ENCODE measurements around the gene OR51F2. TPM values are rescaled to one million over a fixed set of nuclear protein-coding genes. Genes with fewer than 3 reads are reported as not detected.

The OR51F2 gene
- total RNA-seq, 1 experiment from 2014 or later = not detected

GRCh38 chr11:4862447-4863236 is 41.5 kb downstream of the OR51F2 start:
- Histone ChIP-seq H3K36me3 (ENCODE audit: insufficient read depth, low read length, poor library complexity, severe bottlenecking) (no peaks in the 10 kb centered on the region), H3K4me1 (ENCODE audit: insufficient read depth, low read length, poor library complexity, severe bottlenecking) (no peaks in the 10 kb centered on the region), H3K4me3 (ENCODE audit: low read depth, low read length, poor library complexity, severe bottlenecking) (no peak overlapping the region), H3K27me3 (replicated peaks; ENCODE audit: insufficient read depth, low read depth, low read length, poor library complexity) (no peaks in the 10 kb centered on the region), H3K9me3 (ENCODE audit: low read depth, low read length, poor library complexity, severe bottlenecking) (no peaks in the 10 kb centered on the region), H3K27ac (ENCODE audit: low read depth, low read length, poor library complexity, severe bottlenecking) (no peak overlapping the region)
- BruUV-seq (replicated peaks) = no TSS peak
- TF ChIP-seq CTCF (conservative IDR thresholded peaks at IDR 0.05; ENCODE audit: low read depth, low read length) (no peak), EZH2 (IDR thresholded peaks at IDR 0.05; ENCODE audit: borderline replicate concordance, low read depth, low read length, poor library complexity, severe bottlenecking) (no peak)
- DNase-seq (ENCODE audit: low spot score) = no peak
- CTCF ChIA-PET = no interaction called here
- intact Hi-C loops (cut with micrococcal nuclease; ENCODE audit: unreplicated experiment) = no loop called here
- POLR2A ChIA-PET (ENCODE audit: low non-redundant PET) = no interaction called here

- intact Hi-C loops (cut with micrococcal nuclease; ENCODE audit: unreplicated experiment) = no loop called here
- Histone ChIP-seq H3K36me3 (ENCODE audit: insufficient read depth, low read length, poor library complexity, severe bottlenecking) (no peaks in the 10 kb centered on the region), H3K27me3 (replicated peaks; ENCODE audit: insufficient read depth, low read depth, low read length, poor library complexity) (no peaks in the 10 kb centered on the region), H3K4me3 (ENCODE audit: low read depth, low read length, poor library complexity, severe bottlenecking) (no peak overlapping the region), H3K4me1 (ENCODE audit: insufficient read depth, low read length, poor library complexity, severe bottlenecking) (no peaks in the 10 kb centered on the region), H3K27ac (ENCODE audit: low read depth, low read length, poor library complexity, severe bottlenecking) (no peak overlapping the region), H3K9me3 (ENCODE audit: low read depth, low read length, poor library complexity, severe bottlenecking) (no peaks in the 10 kb centered on the region)
- DNase-seq (ENCODE audit: low spot score) = no peak
- POLR2A ChIA-PET (ENCODE audit: low non-redundant PET) = no interaction called here
- no peak for TF ChIP-seq EZH2 (IDR thresholded peaks at IDR 0.05; ENCODE audit: borderline replicate concordance, low read depth, low read length, poor library complexity, severe bottlenecking)
- TF ChIP-seq CTCF (conservative IDR thresholded peaks at IDR 0.05; ENCODE audit: low read depth, low read length) = no peak
- CTCF ChIA-PET = no interaction called here
- BruUV-seq (replicated peaks) = no TSS peak
These were observed 42.8 kb downstream of the OR51F2 start for GRCh38 chr11:4863876-4864275.

DNA sequence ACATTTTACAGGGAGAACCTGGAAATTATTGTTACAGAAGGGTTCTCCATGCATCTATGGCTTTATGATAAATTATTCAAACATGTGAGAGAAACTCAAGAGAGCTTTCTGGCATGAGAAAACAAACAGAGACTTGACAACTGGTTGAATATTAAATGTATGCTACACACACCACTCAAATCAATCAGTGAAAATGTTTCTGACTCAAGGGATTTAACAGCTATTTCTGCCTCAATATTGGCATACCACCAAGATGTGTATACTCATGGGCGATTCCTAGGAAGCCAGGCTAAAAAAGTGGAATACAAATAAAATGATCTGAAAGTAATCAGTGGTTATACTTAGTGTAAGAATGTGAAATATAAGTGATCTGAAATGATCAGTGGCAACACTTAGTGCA is 44.7 kb downstream of the OR51F2 start:
- no peak overlapping the region for H3K27ac ChIP-seq (ENCODE audit: low read depth, low read length, poor library complexity, severe bottlenecking)
- no peak for DNase-seq (ENCODE audit: low spot score)
- POLR2A ChIA-PET (ENCODE audit: low non-redundant PET) = no interaction called here

More for the DNA sequence above, 44.7 kb downstream of the OR51F2 start:
- TF ChIP-seq CTCF (conservative IDR thresholded peaks at IDR 0.05; ENCODE audit: low read depth, low read length) (no peak), EZH2 (IDR thresholded peaks at IDR 0.05; ENCODE audit: borderline replicate concordance, low read depth, low read length, poor library complexity, severe bottlenecking) (no peak)
- no TSS peak for BruUV-seq (replicated peaks)
- CTCF ChIA-PET = no interaction called here
- Histone ChIP-seq H3K9me3 (ENCODE audit: low read depth, low read length, poor library complexity, severe bottlenecking) (no peaks in the 10 kb centered on the region), H3K27me3 (replicated peaks; ENCODE audit: insufficient read depth, low read depth, low read length, poor library complexity) (no peaks in the 10 kb centered on the region), H3K4me3 (ENCODE audit: low read depth, low read length, poor library complexity, severe bottlenecking) (no peak overlapping the region), H3K4me1 (ENCODE audit: insufficient read depth, low read length, poor library complexity, severe bottlenecking) (no peaks in the 10 kb centered on the region), H3K36me3 (ENCODE audit: insufficient read depth, low read length, poor library complexity, severe bottlenecking) (no peaks in the 10 kb centered on the region)
- intact Hi-C loops (cut with micrococcal nuclease; ENCODE audit: unreplicated experiment) = no loop called here

Other genes starting within 250 kb of the OR51F2 start
- gene OR52I2, start 239.6 kb upstream of the OR51F2 start, total RNA-seq (2021) = not detected in 2 replicates
- gene OR52I1, start 227.3 kb upstream of the OR51F2 start, total RNA-seq (2021) = not detected in 2 replicates
- gene TRIM68, start 213.1 kb upstream of the OR51F2 start, total RNA-seq (2021) = 5.7 and 7.1 TPM in 2 replicates
- gene OR51D1, start 183.8 kb upstream of the OR51F2 start, total RNA-seq (2021) = not detected in 2 replicates
- gene OR51E1, start 177.3 kb upstream of the OR51F2 start, total RNA-seq (2021) = not detected in 2 replicates
- not detected in 2 replicates for gene OR51E2, start 123.5 kb upstream of the OR51F2 start, total RNA-seq (2021)
- gene MMP26, start 116.5 kb upstream of the OR51F2 start, total RNA-seq (2021) = not detected in 2 replicates
- not detected in 2 replicates for gene OR51F1, start 51.4 kb upstream of the OR51F2 start, total RNA-seq (2021)
- gene OR52R1, start 16.9 kb upstream of the OR51F2 start, total RNA-seq (2021) = not detected in 2 replicates
- not detected in 2 replicates for gene OR51S1, start 27.9 kb downstream of the OR51F2 start, total RNA-seq (2021)
- gene OR51T1, start 60.6 kb downstream of the OR51F2 start, total RNA-seq (2021) = not detected in 2 replicates
- gene OR51A7, start 82.5 kb downstream of the OR51F2 start, total RNA-seq (2021) = not detected in 2 replicates
- not detected in 2 replicates for gene OR51G2, start 98.0 kb downstream of the OR51F2 start, total RNA-seq (2021)
- not detected in 2 replicates for gene OR51G1, start 103.0 kb downstream of the OR51F2 start, total RNA-seq (2021)
- gene OR51A4, start 126.3 kb downstream of the OR51F2 start, total RNA-seq (2021) = not detected in 2 replicates
- gene OR51A2, start 134.4 kb downstream of the OR51F2 start, total RNA-seq (2021) = not detected in 2 replicates
- gene OR51L1, start 173.5 kb downstream of the OR51F2 start, total RNA-seq (2021) = not detected in 2 replicates
- gene OR52J3, start 225.2 kb downstream of the OR51F2 start, total RNA-seq (2021) = not detected in 2 replicates
- not detected in 2 replicates for gene OR52E2, start 238.3 kb downstream of the OR51F2 start, total RNA-seq (2021)
- not detected in 2 replicates for gene OR52E1, start 248.3 kb downstream of the OR51F2 start, total RNA-seq (2021)